ENCODE measurements around the gene HMGN4. TPM values are rescaled to one million over a fixed set of nuclear protein-coding genes. Genes with fewer than 3 reads are reported as not detected.

The HMGN4 gene
- total and polyA plus RNA-seq, 9 of the 15 experiments (the other 6 are each of a cell fraction or from before 2014, with no cell fraction given), result 35.4 to 134 (median 94.1) TPM

- TF ChIP-seq ZNF398 (CRISPR knock-in tag; IDR thresholded peaks at IDR 0.05) (no peak), TARDBP (IDR thresholded peaks at IDR 0.05) (peak; percentile 80), ESRRA (IDR thresholded peaks at IDR 0.05; ENCODE audit: borderline replicate concordance, low read depth) (peak; percentile 92; the same call in 1 of the 2 replicates), ZBTB1 (CRISPR knock-in tag; IDR thresholded peaks at IDR 0.05; ENCODE audit: borderline replicate concordance, low read depth) (peak; percentile 43; the same call in 1 of the 2 replicates), ZNF253 (CRISPR knock-in tag; conservative IDR thresholded peaks at IDR 0.05) (no peak; the same call in 1 of the 2 replicates), NRF1 (conservative IDR thresholded peaks at IDR 0.05 in 1 of 2, IDR thresholded peaks at IDR 0.05 in 1 of 2) (no peak), BMI1 (IDR thresholded peaks at IDR 0.05; ENCODE audit: low read length) (no peak), GTF3C2 (IDR thresholded peaks at IDR 0.05; ENCODE audit: borderline replicate concordance, extremely low read depth, insufficient read length) (peak; percentile 90), HDAC8 (tag; IDR thresholded peaks at IDR 0.05) (no peak), KAT8 (IDR thresholded peaks at IDR 0.05; ENCODE audit: low read depth) (no peak), SRSF9 (IDR thresholded peaks at IDR 0.05; ENCODE audit: borderline replicate concordance, low read depth, low read length) (no peak)
- TF ChIP-seq, protein P1, sequence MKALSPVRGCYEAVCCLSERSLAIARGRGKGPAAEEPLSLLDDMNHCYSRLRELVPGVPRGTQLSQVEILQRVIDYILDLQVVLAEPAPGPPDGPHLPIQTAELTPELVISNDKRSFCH (CRISPR knock-in tag; IDR thresholded peaks at IDR 0.05), result no peak
- TF ChIP-seq, protein P1 (tag; IDR thresholded peaks at IDR 0.05), result peak; percentile 98
- TF ChIP-seq, protein P2, sequence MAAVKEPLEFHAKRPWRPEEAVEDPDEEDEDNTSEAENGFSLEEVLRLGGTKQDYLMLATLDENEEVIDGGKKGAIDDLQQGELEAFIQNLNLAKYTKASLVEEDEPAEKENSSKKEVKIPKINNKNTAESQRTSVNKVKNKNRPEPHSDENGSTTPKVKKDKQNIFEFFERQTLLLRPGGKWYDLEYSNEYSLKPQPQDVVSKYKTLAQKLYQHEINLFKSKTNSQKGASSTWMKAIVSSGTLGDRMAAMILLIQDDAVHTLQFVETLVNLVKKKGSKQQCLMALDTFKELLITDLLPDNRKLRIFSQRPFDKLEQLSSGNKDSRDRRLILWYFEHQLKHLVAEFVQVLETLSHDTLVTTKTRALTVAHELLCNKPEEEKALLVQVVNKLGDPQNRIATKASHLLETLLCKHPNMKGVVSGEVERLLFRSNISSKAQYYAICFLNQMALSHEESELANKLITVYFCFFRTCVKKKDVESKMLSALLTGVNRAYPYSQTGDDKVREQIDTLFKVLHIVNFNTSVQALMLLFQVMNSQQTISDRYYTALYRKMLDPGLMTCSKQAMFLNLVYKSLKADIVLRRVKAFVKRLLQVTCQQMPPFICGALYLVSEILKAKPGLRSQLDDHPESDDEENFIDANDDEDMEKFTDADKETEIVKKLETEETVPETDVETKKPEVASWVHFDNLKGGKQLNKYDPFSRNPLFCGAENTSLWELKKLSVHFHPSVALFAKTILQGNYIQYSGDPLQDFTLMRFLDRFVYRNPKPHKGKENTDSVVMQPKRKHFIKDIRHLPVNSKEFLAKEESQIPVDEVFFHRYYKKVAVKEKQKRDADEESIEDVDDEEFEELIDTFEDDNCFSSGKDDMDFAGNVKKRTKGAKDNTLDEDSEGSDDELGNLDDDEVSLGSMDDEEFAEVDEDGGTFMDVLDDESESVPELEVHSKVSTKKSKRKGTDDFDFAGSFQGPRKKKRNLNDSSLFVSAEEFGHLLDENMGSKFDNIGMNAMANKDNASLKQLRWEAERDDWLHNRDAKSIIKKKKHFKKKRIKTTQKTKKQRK (IDR thresholded peaks at IDR 0.05; ENCODE audit: borderline replicate concordance, low read depth, low read length), result no peak
Measured at GRCh38 chr6:26571592-26572296, 33.6 kb downstream of the HMGN4 start (continued).

Measured in K562 (cell line).